ENCODE measurements around the gene CDIP1. TPM values are rescaled to one million over a fixed set of nuclear protein-coding genes. Genes with fewer than 3 reads are reported as not detected.

The CDIP1 gene
- total and polyA plus RNA-seq, 10 of the 15 experiments (the other 5 are each of a cell fraction or from before 2014, with no cell fraction given): 6.1 to 32.4 (median 13.6) TPM

DNA sequence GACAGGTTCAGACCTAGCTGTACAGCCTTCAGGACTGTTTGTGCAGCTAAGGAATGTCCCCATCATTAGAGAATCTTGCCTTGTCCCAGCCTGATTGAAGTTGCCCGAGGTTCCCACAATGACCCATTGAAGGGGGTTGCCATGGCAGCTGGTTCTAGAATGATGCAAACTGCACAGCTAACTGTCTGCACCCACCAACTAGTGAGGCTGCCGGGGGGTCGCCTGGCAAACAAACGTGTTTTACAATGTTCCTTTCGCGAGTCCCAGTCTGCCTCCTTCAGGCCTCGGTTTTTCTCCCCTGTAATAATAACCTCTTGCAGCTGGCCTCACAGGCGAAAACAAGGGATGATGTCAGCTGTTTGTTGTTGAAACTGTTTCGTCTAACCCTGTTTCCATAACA is 23.0 kb upstream of the CDIP1 start:
- no peak for DNase-seq (ENCODE audit: low read depth, low spot score)
- no peak overlapping the region for H3K9ac ChIP-seq (ENCODE audit: control insufficient read depth, insufficient read depth, low read length)
- no peaks in the 10 kb centered on the region for H3K79me2 ChIP-seq (ENCODE audit: control insufficient read depth, insufficient read depth, low read length)
- FAIRE-seq: no peak
- no peaks in the 10 kb centered on the region; a peak in 1 of 4 replicates for H3K36me3 ChIP-seq (ENCODE audit: control insufficient read depth in 2 of 2, insufficient read depth in 2 of 2, low read length in 1 of 2)
- H3K4me3 ChIP-seq: no peak overlapping the region
- H3K27me3 ChIP-seq (replicated peaks in 1 of 2; ENCODE audit: control insufficient read depth in 2 of 2, insufficient read depth in 2 of 2, low read length in 1 of 2): peaks cover 0 to 4% of the 10 kb centered on the region in 2 experiments; a peak in 2 of 4 replicates
- ChIA-PET SMC1A (ENCODE audit: uncharacterized antibody, unreplicated experiment) (no interaction called here), POLR2A (no interaction called here), RAD21 (ENCODE audit: unreplicated experiment) (no interaction called here), CTCF (interaction anchor here (0.6 to 1.6 kb wide), 2 partner anchors 8 to 56 kb away, joined by 3 to 4 read pairs; no protein-coding TSS in a partner anchor)
- H4K20me1 ChIP-seq (ENCODE audit: control insufficient read depth, insufficient read depth): no peaks in the 10 kb centered on the region
- no peak overlapping the region for H2AFZ ChIP-seq (ENCODE audit: control insufficient read depth, low read depth, low read length)
- H3K27ac ChIP-seq (ENCODE audit: control insufficient read depth, insufficient read depth): no peak overlapping the region
- intact Hi-C loops (cut with micrococcal nuclease; ENCODE audit: unreplicated experiment) (no loop called here), in situ Hi-C loops (cut with MboI) (no loop called here)
- TF ChIP-seq CBX3 (IDR thresholded peaks at IDR 0.05; ENCODE audit: borderline replicate concordance, low read depth): no peak
- no peak for TF ChIP-seq NFIC (IDR thresholded peaks at IDR 0.05; ENCODE audit: low read depth, low read length)
- no peak for TF ChIP-seq BACH1 (IDR thresholded peaks at IDR 0.05; ENCODE audit: borderline replicate concordance)
- TF ChIP-seq SPI1 (IDR thresholded peaks at IDR 0.05; ENCODE audit: borderline replicate concordance, insufficient read depth, low read depth, low read length): no peak
- no peak for TF ChIP-seq EP300 (IDR thresholded peaks at IDR 0.05; ENCODE audit: borderline replicate concordance in 1 of 2, control insufficient read depth in 1 of 2, low read depth in 2 of 2, low read length in 2 of 2)
- TF ChIP-seq, protein P1, sequence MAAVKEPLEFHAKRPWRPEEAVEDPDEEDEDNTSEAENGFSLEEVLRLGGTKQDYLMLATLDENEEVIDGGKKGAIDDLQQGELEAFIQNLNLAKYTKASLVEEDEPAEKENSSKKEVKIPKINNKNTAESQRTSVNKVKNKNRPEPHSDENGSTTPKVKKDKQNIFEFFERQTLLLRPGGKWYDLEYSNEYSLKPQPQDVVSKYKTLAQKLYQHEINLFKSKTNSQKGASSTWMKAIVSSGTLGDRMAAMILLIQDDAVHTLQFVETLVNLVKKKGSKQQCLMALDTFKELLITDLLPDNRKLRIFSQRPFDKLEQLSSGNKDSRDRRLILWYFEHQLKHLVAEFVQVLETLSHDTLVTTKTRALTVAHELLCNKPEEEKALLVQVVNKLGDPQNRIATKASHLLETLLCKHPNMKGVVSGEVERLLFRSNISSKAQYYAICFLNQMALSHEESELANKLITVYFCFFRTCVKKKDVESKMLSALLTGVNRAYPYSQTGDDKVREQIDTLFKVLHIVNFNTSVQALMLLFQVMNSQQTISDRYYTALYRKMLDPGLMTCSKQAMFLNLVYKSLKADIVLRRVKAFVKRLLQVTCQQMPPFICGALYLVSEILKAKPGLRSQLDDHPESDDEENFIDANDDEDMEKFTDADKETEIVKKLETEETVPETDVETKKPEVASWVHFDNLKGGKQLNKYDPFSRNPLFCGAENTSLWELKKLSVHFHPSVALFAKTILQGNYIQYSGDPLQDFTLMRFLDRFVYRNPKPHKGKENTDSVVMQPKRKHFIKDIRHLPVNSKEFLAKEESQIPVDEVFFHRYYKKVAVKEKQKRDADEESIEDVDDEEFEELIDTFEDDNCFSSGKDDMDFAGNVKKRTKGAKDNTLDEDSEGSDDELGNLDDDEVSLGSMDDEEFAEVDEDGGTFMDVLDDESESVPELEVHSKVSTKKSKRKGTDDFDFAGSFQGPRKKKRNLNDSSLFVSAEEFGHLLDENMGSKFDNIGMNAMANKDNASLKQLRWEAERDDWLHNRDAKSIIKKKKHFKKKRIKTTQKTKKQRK (IDR thresholded peaks at IDR 0.05; ENCODE audit: low read depth, low read length): no peak
- no peak for TF ChIP-seq NR2C1 (IDR thresholded peaks at IDR 0.05)
- no peaks in the 10 kb centered on the region for H3K9me3 ChIP-seq (replicated peaks; ENCODE audit: control insufficient read depth, insufficient read depth, low read length)
- ATAC-seq: no peak
- H3K4me2 ChIP-seq (ENCODE audit: control insufficient read depth, insufficient read depth): no peak overlapping the region
- BruUV-seq (replicated peaks): no TSS peak
- peaks cover 4% of the 10 kb centered on the region; the same call in 1 of the 2 replicates for H3K4me1 ChIP-seq (ENCODE audit: control insufficient read depth, insufficient read depth, low read length)
- WGBS (ENCODE audit: insufficient coverage, insufficient replicate concordance, low lambda C conversion rate, missing lambda C conversion rate): 51% methylated on average over 9 of the region's 9 CpGs

Data from GM12878 (cell line).